ENCODE measurements around the gene PCED1B. TPM values are rescaled to one million over a fixed set of nuclear protein-coding genes. Genes with fewer than 3 reads are reported as not detected.
"Not testable (repeated sequence)": the region's sequence is repeated elsewhere in the genome, so short reads cannot be mapped to it uniquely, and the experiment has no call there.

PCED1B gene
- total RNA-seq, 3 donors from 2014 or later, result 57.1 to 78.2 (median 71.2) TPM

DNA sequence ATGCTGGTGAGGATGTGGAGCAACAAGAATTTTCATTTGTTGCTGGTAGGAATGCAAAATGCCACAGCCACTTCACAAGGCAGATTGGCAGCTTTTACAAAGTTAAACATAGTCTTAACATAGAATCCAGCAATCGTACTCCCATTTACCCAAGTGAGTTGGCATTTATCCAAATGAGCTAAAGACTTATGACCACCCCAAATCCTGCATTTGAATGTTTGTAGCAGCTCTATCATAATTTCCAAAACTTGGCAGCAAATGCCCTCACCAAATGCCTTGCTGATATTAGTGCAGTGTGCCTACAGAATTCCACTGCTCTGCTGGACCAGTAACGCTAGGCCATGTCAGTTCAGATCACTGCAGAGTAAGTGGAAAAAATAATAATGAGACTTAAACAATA is 121.0 kb downstream of the PCED1B start:
- Mint-ChIP-seq H3K4me1 (ENCODE audit: low read depth) (peaks cover 64% of the 10 kb centered on the region), H3K27me3 (ENCODE audit: low read depth) (no peaks in the 10 kb centered on the region), H3K4me3 (no peak overlapping the region), H3K9me3 (no peaks in the 10 kb centered on the region), H3K36me3 (ENCODE audit: insufficient read depth) (peaks cover 27% of the 10 kb centered on the region)
- no peak for DNase-seq
- ATAC-seq, result no peak

DNA sequence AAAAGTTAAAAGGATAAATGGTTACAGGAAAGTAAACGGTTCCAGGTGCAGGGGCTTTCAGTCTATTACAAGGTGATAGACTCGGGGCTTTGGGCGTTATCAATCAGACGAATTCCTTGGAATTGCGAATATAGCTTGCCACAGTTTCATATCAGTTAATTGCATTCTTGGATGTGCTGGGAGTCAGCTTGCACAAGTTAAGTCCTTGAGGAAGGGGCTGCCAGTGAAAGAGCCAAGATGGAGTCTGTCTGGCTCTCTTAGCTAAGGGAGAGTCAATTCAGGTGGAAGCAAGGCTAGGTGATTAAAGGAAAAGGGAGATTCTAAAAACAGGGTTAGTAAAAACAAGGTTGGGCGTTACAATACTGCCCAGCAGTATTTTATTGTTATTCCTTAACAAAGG is 121.8 kb downstream of the PCED1B start:
- H3K9me3 Mint-ChIP-seq; H3K27me3 Mint-ChIP-seq (ENCODE audit: low read depth); H3K4me3 Mint-ChIP-seq; DNase-seq; ATAC-seq: not testable (repeated sequence)
- Mint-ChIP-seq H3K36me3 (ENCODE audit: insufficient read depth) (peaks cover 34% of the 10 kb centered on the region), H3K4me1 (ENCODE audit: low read depth) (peaks cover 64% of the 10 kb centered on the region)

DNA sequence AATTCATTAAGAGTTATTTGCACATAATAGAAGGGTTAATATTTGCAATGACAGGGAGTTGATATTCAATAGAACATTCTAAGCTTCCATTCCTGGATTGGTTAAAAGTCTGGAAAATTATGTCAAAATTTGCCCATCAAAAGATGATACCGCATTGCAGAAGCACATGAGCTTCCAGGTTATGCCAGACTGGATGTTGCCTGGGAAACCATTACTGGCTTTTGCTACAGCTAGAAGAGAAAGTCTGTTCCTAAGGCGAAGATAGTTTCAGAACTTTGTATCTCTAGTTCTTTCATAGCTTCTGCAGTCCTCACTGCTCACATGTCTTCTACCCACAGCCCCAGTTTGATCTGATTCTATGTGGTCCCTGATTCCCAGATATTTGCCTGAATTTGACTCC is 122.8 kb downstream of the PCED1B start:
- no peak for ATAC-seq
- Mint-ChIP-seq H3K4me1 (ENCODE audit: low read depth) (peaks cover 72% of the 10 kb centered on the region), H3K27me3 (ENCODE audit: low read depth) (no peaks in the 10 kb centered on the region)

DNA sequence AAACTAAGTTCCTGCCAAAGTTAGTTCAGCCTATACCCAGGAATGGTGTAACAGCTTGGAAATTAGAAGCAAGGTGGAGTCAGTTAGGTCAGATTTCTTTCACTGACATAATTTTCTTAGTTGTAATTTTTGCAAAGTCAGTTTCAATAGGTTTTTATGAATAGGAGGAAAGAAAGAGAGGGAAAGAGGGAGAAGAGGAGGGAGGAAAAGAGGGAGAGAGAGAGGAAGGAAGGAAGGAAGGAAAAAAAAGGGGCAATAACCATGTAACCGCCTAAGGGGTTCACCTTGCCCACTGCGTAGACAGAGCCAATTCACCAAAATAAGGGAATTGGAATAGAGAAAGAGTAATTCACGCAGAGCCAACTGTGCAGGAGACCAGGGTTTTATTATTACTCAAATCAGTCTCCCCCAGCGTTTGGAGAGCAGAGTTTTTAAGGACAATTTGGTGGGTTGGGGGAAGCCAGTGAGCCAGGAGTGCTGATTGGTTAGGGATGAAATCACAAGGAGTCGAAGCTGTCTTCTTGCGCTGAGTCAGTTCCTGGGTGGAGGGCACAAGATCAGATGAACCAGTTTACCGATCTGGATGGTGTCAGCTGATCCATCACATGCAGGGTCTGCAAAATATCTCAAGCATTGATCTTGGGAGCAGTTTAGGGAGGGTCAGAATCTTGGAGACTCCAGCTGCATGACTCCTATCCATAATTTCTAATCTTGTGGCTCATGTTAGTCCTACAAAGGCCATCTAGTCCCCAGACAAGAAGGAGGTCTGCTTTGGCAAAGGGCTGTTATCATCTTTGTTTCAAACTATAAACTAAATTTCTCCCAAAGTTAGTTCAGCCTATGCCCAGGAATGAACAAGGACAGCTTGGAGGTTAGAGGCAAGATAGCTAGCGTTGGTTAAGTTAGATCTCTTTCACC is 126.4 kb downstream of the PCED1B start:
- H3K36me3 Mint-ChIP-seq (ENCODE audit: insufficient read depth), result peaks cover 62% of the 10 kb centered on the region
- no peaks in the 10 kb centered on the region for H3K9me3 Mint-ChIP-seq
- peaks cover 76% of the 10 kb centered on the region for H3K4me1 Mint-ChIP-seq (ENCODE audit: low read depth)
- H3K27me3 Mint-ChIP-seq (ENCODE audit: low read depth), result no peaks in the 10 kb centered on the region
- DNase-seq (no peak), ATAC-seq (peak; percentile 19 to 29)
- H3K4me3 Mint-ChIP-seq, result no peak overlapping the region

More for the DNA sequence above, 122.8 kb downstream of the PCED1B start:
- no peaks in the 10 kb centered on the region for H3K9me3 Mint-ChIP-seq
- no peak for DNase-seq
- no peak overlapping the region for H3K4me3 Mint-ChIP-seq
- H3K36me3 Mint-ChIP-seq (ENCODE audit: insufficient read depth), result peaks cover 44% of the 10 kb centered on the region

DNA sequence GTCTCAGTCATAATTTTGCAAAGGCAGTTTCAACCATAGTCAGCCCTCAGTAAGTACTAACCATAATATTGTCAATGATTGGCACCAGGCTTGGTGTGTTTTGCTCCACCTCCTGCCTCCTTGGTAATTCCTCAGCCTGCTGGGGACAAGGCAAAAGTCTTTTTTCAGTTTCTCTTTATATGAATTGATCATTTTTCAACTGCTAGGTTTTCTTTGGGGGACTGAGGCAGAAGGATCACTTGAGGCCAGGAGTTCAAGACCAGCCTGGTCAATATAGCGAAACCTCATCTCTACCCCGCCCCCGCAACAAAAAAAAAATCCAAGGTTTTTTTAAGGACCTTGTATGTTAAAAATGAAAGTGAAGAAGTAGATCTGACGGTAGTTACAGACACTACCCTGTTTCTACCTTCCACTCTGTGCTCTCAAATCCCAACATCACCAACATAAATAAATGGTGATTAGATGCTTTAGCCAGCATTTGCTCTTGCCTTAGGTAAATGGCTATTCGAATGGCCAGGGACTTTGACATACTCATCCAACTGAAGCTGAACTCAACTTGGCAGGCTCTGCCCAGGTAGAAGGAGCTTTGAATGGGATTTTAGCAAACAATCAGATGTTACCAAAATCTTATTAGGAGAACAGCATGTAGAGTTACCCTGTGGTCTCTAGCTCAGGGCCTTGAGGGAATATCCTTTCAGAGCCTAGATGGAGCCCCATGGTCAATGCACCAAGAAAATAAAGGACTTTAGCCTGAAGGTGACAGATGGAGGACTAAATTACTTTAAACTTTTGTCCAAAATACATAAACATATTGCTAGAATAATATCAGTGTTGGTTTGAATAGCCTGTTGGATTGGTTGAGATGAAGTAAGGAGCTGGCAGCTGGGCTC is 127.3 kb downstream of the PCED1B start:
- H3K27me3 Mint-ChIP-seq (ENCODE audit: low read depth), result no peaks in the 10 kb centered on the region
- peak overlapping the region; percentile 96 for H3K4me3 Mint-ChIP-seq
- DNase-seq (no peak), ATAC-seq (peak; percentile 35 to 67)
- peaks cover 63% of the 10 kb centered on the region for H3K36me3 Mint-ChIP-seq (ENCODE audit: insufficient read depth)
- peaks cover 76% of the 10 kb centered on the region for H3K4me1 Mint-ChIP-seq (ENCODE audit: low read depth)
- no peaks in the 10 kb centered on the region for H3K9me3 Mint-ChIP-seq

DNA sequence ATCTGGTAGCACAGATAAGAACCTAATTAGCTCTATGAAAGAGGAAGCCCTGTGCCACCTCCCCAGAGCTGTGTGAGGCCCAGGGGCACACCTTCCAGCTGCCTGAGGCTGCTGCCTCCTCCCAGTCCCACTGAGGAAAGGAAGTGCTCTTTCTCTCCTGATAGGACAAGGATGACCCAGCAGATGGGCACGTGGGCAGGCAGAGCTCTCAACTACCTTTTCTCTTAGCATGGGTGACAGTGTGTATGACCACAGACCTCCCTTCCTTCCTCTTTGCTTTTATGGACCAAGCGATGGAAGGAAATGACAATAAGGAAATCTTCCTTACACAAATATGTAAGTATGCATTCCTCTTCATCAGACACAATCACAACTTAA is 127.9 kb downstream of the PCED1B start:
- peaks cover 75% of the 10 kb centered on the region for H3K4me1 Mint-ChIP-seq (ENCODE audit: low read depth)

DNA sequence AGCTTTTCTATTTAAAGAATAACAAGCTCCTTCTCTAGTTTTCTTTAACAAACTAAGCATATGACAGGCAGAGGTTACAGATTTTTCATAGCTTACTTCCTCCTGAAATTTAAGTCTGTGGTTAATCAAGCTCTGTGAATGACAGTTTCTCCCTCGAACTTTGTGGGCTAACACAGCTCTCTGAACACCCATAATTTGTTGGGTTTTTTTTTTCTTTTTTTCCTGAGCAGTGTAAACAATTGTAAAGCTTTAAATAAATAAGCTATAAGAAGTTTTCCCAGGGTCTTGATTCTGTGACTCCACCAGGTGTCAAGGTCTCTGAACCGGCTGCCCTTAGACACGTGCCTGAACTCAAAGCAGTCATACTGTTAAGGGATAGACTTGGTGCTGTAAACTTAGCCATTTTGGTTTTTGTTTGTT is 128.4 kb downstream of the PCED1B start:
- no peaks in the 10 kb centered on the region for H3K27me3 Mint-ChIP-seq (ENCODE audit: low read depth)

More for the DNA sequence above, 127.9 kb downstream of the PCED1B start:
- peak; percentile 13 to 26 for ATAC-seq
- Mint-ChIP-seq H3K27me3 (ENCODE audit: low read depth) (no peaks in the 10 kb centered on the region), H3K4me3 (peak overlapping the region; percentile 96), H3K36me3 (ENCODE audit: insufficient read depth) (peaks cover 65% of the 10 kb centered on the region), H3K9me3 (no peaks in the 10 kb centered on the region)
- no peak for DNase-seq

DNA sequence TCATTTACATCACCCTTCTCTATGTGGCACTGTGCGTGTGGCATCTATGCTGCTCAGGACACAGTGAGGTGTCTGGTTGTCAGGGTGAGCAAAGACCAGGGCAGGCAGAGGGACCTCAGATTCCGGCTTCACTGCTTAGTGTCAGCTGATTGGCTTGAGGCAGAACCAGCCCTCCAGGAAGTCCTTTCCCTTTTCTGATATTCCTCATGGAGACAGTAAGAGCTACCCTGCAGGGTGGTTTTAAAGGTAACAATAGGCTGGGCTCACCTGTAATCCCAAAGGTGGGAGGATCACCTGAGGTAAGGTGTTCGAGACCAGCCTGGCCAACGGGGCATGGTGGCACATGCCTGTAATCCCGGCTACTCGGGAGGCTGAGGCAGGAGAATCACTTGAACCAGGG is 129.6 kb downstream of the PCED1B start:
- peaks cover 76% of the 10 kb centered on the region for H3K36me3 Mint-ChIP-seq (ENCODE audit: insufficient read depth)
- peaks cover 76% of the 10 kb centered on the region for H3K4me1 Mint-ChIP-seq (ENCODE audit: low read depth)
- DNase-seq, result no peak
- ATAC-seq, result no peak
- H3K9me3 Mint-ChIP-seq, result no peaks in the 10 kb centered on the region
- H3K4me3 Mint-ChIP-seq, result peak overlapping the region; percentile 96
- no peaks in the 10 kb centered on the region for H3K27me3 Mint-ChIP-seq (ENCODE audit: low read depth)

More for the DNA sequence above, 128.4 kb downstream of the PCED1B start:
- peak overlapping the region; percentile 96 for H3K4me3 Mint-ChIP-seq
- H3K4me1 Mint-ChIP-seq (ENCODE audit: low read depth), result peaks cover 77% of the 10 kb centered on the region
- DNase-seq (no peak), ATAC-seq (peak in 1 of 2 donors; percentile 3)
- no peaks in the 10 kb centered on the region for H3K9me3 Mint-ChIP-seq
- peaks cover 68% of the 10 kb centered on the region for H3K36me3 Mint-ChIP-seq (ENCODE audit: insufficient read depth)

DNA sequence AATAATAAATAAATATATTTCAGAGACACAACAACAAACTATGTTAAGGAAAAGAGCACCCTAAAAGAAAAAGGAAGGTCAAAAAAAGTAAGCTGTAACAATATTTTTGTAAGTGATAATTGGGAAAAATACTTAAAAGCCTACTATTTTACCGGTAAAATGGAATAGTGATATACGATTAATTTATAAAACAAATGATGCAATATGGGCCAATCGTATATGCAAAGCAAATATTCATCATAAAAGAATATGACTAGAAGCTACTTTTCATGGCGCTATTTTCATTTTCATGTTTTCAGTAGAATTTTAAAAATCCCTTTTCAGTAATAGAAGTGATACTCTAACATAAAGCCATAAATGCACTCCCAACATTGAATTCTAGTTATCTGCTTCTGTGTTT is 131.4 kb downstream of the PCED1B start:
- H3K4me1 Mint-ChIP-seq (ENCODE audit: low read depth), result peaks cover 62% of the 10 kb centered on the region
- ATAC-seq (no peak), DNase-seq (no peak)
- no peaks in the 10 kb centered on the region for H3K27me3 Mint-ChIP-seq (ENCODE audit: low read depth)
- H3K9me3 Mint-ChIP-seq, result no peaks in the 10 kb centered on the region
- H3K4me3 Mint-ChIP-seq, result peak overlapping the region; percentile 96
- H3K36me3 Mint-ChIP-seq (ENCODE audit: insufficient read depth), result peaks cover 71% of the 10 kb centered on the region

DNA sequence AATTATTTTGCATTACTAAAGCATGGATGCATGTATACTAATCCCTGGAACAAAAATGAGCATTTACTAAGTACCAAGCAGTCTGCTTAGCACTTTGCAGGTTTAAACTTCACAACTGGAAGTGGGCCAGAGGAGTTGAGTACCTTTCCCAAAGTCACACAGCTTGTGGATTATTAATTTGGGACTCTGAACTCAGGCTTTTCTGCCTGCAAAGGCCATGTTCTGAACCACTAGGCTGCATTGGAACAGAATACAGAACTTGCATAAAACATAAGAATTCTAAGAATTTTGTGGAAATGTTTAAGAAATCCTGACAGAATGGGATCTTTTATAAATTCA is 133.2 kb downstream of the PCED1B start:
- Mint-ChIP-seq H3K4me3 (peak overlapping the region; percentile 96), H3K27me3 (ENCODE audit: low read depth) (no peaks in the 10 kb centered on the region), H3K9me3 (no peaks in the 10 kb centered on the region), H3K4me1 (ENCODE audit: low read depth) (peaks cover 43% of the 10 kb centered on the region), H3K36me3 (ENCODE audit: insufficient read depth) (peaks cover 62% of the 10 kb centered on the region)
- DNase-seq (no peak), ATAC-seq (no peak)

DNA sequence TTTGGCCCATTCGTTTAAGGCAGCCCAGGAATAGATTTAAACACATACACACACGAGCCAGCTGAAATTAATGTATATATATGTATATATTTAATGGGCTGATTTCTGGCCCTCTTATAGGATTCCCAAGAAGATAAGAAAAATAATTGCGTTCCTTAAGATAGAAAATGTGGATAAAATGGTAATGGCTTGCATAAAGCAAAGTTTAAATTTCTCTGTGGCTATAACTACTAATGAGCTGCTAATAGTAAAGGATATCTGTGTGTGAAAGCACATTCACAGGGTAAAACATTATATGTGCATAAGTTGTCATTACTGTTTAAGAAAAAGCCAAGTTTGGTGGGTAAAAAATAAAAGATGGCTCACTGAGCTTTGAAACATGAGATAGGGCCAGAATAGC is 134.0 kb downstream of the PCED1B start:
- ATAC-seq (no peak), DNase-seq (no peak)
- no peaks in the 10 kb centered on the region for H3K9me3 Mint-ChIP-seq
- peaks cover 39% of the 10 kb centered on the region for H3K4me1 Mint-ChIP-seq (ENCODE audit: low read depth)
- H3K27me3 Mint-ChIP-seq (ENCODE audit: low read depth), result no peaks in the 10 kb centered on the region
- peak overlapping the region; percentile 96 for H3K4me3 Mint-ChIP-seq
- H3K36me3 Mint-ChIP-seq (ENCODE audit: insufficient read depth), result peaks cover 65% of the 10 kb centered on the region

DNA sequence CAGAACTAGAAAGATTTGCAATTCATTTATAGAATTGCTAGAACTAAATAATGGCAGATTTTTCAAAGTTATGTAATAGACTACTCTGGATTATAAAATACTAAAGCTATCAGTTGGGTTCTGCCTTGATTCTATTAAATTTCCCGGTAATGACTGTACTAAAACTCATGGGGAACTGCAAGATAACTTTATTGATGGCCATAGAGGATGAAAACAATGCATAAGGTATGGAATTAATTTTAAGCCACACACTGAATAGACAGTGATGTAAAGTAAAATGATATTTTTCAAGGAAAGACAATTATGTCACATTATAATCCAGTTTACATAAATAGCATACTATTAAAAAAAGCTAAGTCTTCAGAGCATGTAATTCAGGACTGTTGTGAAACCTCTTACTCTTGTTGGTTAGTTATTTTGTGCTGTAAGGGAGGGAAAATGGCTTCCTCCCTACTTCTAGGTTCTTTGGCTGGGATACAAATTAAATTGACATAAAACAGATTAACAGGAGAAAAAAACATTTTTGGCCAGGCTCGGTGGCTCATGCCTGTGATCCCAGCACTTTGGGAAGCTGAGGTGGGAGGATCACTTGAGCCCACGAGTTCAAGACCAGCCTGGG is 134.7 kb downstream of the PCED1B start:
- no peak for DNase-seq
- Mint-ChIP-seq H3K4me1 (ENCODE audit: low read depth) (peaks cover 33% of the 10 kb centered on the region), H3K4me3 (peak overlapping the region; percentile 96), H3K9me3 (no peaks in the 10 kb centered on the region), H3K27me3 (ENCODE audit: low read depth) (no peaks in the 10 kb centered on the region), H3K36me3 (ENCODE audit: insufficient read depth) (peaks cover 59% of the 10 kb centered on the region)
- ATAC-seq, result no peak

DNA sequence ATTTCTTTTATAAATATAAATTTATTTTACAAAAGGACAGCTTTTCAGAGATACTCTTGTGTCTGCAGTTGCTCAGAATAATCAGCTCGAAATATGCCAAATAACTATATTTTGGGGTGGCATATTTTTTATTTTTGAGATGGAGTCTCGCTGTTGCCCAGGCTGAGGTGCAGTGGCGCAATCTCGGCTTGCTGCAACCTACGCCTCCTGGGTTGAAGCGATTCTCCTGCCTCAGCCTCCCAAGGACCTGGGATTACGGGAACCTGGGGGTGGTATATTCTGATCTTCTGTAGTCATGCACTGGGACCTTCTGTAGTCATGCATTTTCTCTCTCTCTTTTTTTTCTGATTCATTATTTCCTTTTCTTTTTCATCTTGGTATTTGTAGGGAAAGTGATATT is 135.3 kb downstream of the PCED1B start:
- peaks cover 61% of the 10 kb centered on the region for H3K36me3 Mint-ChIP-seq (ENCODE audit: insufficient read depth)
- DNase-seq (no peak), ATAC-seq (no peak)
- H3K9me3 Mint-ChIP-seq, result no peaks in the 10 kb centered on the region
- no peaks in the 10 kb centered on the region for H3K27me3 Mint-ChIP-seq (ENCODE audit: low read depth)
- peak overlapping the region; percentile 96 for H3K4me3 Mint-ChIP-seq
- H3K4me1 Mint-ChIP-seq (ENCODE audit: low read depth), result peaks cover 32% of the 10 kb centered on the region

DNA sequence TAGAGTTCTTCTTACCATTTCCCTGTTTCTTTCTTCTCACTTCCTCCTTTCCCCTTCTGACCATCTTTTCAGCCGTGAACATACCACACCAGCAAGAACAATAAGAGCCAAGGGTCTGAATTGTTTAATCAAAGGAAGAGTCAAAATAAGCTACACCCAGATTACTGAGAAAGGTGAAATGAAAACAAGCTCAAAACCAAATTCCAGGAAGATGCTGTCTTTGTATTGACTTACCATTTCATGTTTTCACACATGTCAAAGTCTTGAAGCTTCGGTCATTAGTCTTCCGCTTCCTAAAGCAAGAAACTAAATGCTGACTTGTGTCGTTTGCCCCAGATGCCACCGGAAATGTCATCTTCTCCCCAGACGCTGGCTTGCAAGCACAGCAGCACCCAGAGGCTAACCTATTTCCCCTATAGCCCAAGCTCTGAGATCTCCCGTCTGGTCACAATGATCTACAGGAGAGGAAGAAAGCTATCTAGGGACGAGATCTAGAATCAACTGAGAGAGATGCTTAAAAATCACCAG is 136.8 kb downstream of the PCED1B start:
- Mint-ChIP-seq H3K27me3 (ENCODE audit: low read depth) (no peaks in the 10 kb centered on the region), H3K36me3 (ENCODE audit: insufficient read depth) (peaks cover 57% of the 10 kb centered on the region), H3K4me1 (ENCODE audit: low read depth) (peaks cover 31% of the 10 kb centered on the region), H3K9me3 (no peaks in the 10 kb centered on the region), H3K4me3 (peak overlapping the region; percentile 96)
- ATAC-seq (peak; percentile 49 to 50), DNase-seq (peak; percentile 58)

Measured in activated T-cell treated with anti-CD3 and anti-CD28 coated beads, Interleukin-2, amount 50 U/mL, for 4 hours (primary cell).